ENCODE results near the gene MERTK.

Gene MERTK

GRCh38 chr2:112054847-112055729 is 156.7 kb downstream of the MERTK start, which contains the start of gene TMEM87B:
TSS of gene TMEM87B (plus strand) at chr2:112055269. CDS start at chr2:112055592, 323 bp downstream.
- Histone ChIP-seq H2BK5ac (ENCODE audit: low read depth, low read length, poor library complexity) (peak within 1 kb of the TSS; percentile 93), H3K4ac (ENCODE audit: low read depth, low read length) (peak within 1 kb of the TSS; percentile 95), H2AK5ac (ENCODE audit: low read length) (peak within 1 kb of the TSS; percentile 95), H3K14ac (ENCODE audit: low read length) (peak within 1 kb of the TSS; percentile 98), H2BK12ac (ENCODE audit: low read length) (peak within 1 kb of the TSS; percentile 76), H4K91ac (ENCODE audit: low read depth, low read length) (peak within 1 kb of the TSS; percentile 98), H3K79me1 (ENCODE audit: low read length) (peaks cover 12% of the 10 kb centered on the region), H3K9ac (ENCODE audit: low read length) (peak within 1 kb of the TSS; percentile 83), H3K36me3 (ENCODE audit: control insufficient read depth in 1 of 2, insufficient read depth in 2 of 2, low read length in 2 of 2) (peaks cover 0 to 3% of the 10 kb centered on the region in 2 experiments), H3K9me3 (ENCODE audit: insufficient read depth, low read depth, low read length) (no peaks in the 10 kb centered on the region), H3K79me2 (ENCODE audit: control insufficient read depth, insufficient read depth, low read length, poor library complexity) (peaks cover 10% of the 10 kb centered on the region), H4K8ac (ENCODE audit: low read depth, low read length) (peak within 1 kb of the TSS; percentile 94), H3K4me3 (ENCODE audit: low read depth, low read length) (peak within 1 kb of the TSS; percentile 91), H3K27me3 (ENCODE audit: insufficient read depth, low read length) (no peaks in the 10 kb centered on the region), H3K27ac (ENCODE audit: low read depth, low read length) (peak within 1 kb of the TSS; percentile 95), H2BK120ac (ENCODE audit: insufficient read depth, low read length, poor library complexity) (peak within 1 kb of the TSS; percentile 97), H3K4me1 (ENCODE audit: control insufficient read depth in 1 of 2, insufficient read depth in 2 of 2, low read length in 2 of 2) (peaks cover 3 to 9% of the 10 kb centered on the region in 2 experiments), H3K23ac (ENCODE audit: low read length) (no peak within 1 kb of the TSS), H4K12ac (ENCODE audit: low read depth, low read length) (peak within 1 kb of the TSS; percentile 98), H3K4me2 (ENCODE audit: low read length) (peak within 1 kb of the TSS; percentile 93), H2AFZ (ENCODE audit: insufficient read depth, low read length, poor library complexity) (peak within 1 kb of the TSS; percentile 95), H3K18ac (ENCODE audit: low read length) (peak within 1 kb of the TSS; percentile 97)
- WGBS (ENCODE audit: extremely low coverage, insufficient coverage, insufficient read length), result no CpG with 5 or more reads among the region's 90 CpGs
- peak; percentile 94 to 97 for DNase-seq

- H2BK12ac ChIP-seq (ENCODE audit: low read length), result peak overlapping the region; percentile 76
- WGBS (ENCODE audit: extremely low coverage, insufficient coverage, insufficient read length), result no CpG with 5 or more reads among the region's 42 CpGs
These were observed 157.6 kb downstream of the MERTK start for GRCh38 chr2:112055730-112056625.

GRCh38 chr2:112056626-112056987 is 158.2 kb downstream of the MERTK start:
- Histone ChIP-seq H2AFZ (ENCODE audit: insufficient read depth, low read length, poor library complexity) (no peak overlapping the region), H2BK5ac (ENCODE audit: low read depth, low read length, poor library complexity) (no peak overlapping the region), H4K91ac (ENCODE audit: low read depth, low read length) (no peak overlapping the region), H3K23ac (ENCODE audit: low read length) (no peak overlapping the region), H3K14ac (ENCODE audit: low read length) (no peak overlapping the region), H3K4me2 (ENCODE audit: low read length) (peak overlapping the region; percentile 93), H3K27me3 (ENCODE audit: insufficient read depth, low read length) (no peaks in the 10 kb centered on the region), H3K79me2 (ENCODE audit: control insufficient read depth, insufficient read depth, low read length, poor library complexity) (peaks cover 10% of the 10 kb centered on the region), H3K4me3 (ENCODE audit: low read depth, low read length) (no peak overlapping the region), H3K36me3 (ENCODE audit: control insufficient read depth in 1 of 2, insufficient read depth in 2 of 2, low read length in 2 of 2) (peaks cover 3% of the 10 kb centered on the region in 2 experiments), H4K8ac (ENCODE audit: low read depth, low read length) (no peak overlapping the region), H3K9me3 (ENCODE audit: insufficient read depth, low read depth, low read length) (no peaks in the 10 kb centered on the region), H2AK5ac (ENCODE audit: low read length) (no peak overlapping the region), H3K18ac (ENCODE audit: low read length) (no peak overlapping the region), H3K27ac (ENCODE audit: low read depth, low read length) (peak overlapping the region; percentile 94), H3K4ac (ENCODE audit: low read depth, low read length) (no peak overlapping the region), H2BK120ac (ENCODE audit: insufficient read depth, low read length, poor library complexity) (no peak overlapping the region), H3K4me1 (ENCODE audit: control insufficient read depth in 1 of 2, insufficient read depth in 2 of 2, low read length in 2 of 2) (peaks cover 3 to 9% of the 10 kb centered on the region in 2 experiments), H3K79me1 (ENCODE audit: low read length) (peaks cover 12% of the 10 kb centered on the region), H2BK12ac (ENCODE audit: low read length) (no peak overlapping the region), H3K9ac (ENCODE audit: low read length) (no peak overlapping the region), H4K12ac (ENCODE audit: low read depth, low read length) (no peak overlapping the region)
- no peak for DNase-seq
- WGBS (ENCODE audit: extremely low coverage, insufficient coverage, insufficient read length), result no CpG with 5 or more reads among the region's 3 CpGs

More at GRCh38 chr2:112055730-112056625, 157.6 kb downstream of the MERTK start:
- Histone ChIP-seq H3K23ac (ENCODE audit: low read length) (no peak overlapping the region), H2BK5ac (ENCODE audit: low read depth, low read length, poor library complexity) (peak overlapping the region; percentile 93), H2BK120ac (ENCODE audit: insufficient read depth, low read length, poor library complexity) (peak overlapping the region; percentile 97), H2AK5ac (ENCODE audit: low read length) (peak overlapping the region; percentile 95), H4K12ac (ENCODE audit: low read depth, low read length) (peak overlapping the region; percentile 98), H3K9me3 (ENCODE audit: insufficient read depth, low read depth, low read length) (no peaks in the 10 kb centered on the region), H3K36me3 (ENCODE audit: control insufficient read depth in 1 of 2, insufficient read depth in 2 of 2, low read length in 2 of 2) (peaks cover 3% of the 10 kb centered on the region in 2 experiments), H4K91ac (ENCODE audit: low read depth, low read length) (peak overlapping the region; percentile 98), H3K4me2 (ENCODE audit: low read length) (peak overlapping the region; percentile 93), H4K8ac (ENCODE audit: low read depth, low read length) (peak overlapping the region; percentile 94), H3K79me2 (ENCODE audit: control insufficient read depth, insufficient read depth, low read length, poor library complexity) (peaks cover 10% of the 10 kb centered on the region), H3K9ac (ENCODE audit: low read length) (peak overlapping the region; percentile 83), H3K27me3 (ENCODE audit: insufficient read depth, low read length) (no peaks in the 10 kb centered on the region), H3K4me1 (ENCODE audit: control insufficient read depth in 1 of 2, insufficient read depth in 2 of 2, low read length in 2 of 2) (peaks cover 3 to 9% of the 10 kb centered on the region in 2 experiments), H3K14ac (ENCODE audit: low read length) (peak overlapping the region; percentile 98), H3K27ac (ENCODE audit: low read depth, low read length) (peak overlapping the region; percentile 94), H2AFZ (ENCODE audit: insufficient read depth, low read length, poor library complexity) (peak overlapping the region; percentile 95), H3K4ac (ENCODE audit: low read depth, low read length) (peak overlapping the region; percentile 95), H3K18ac (ENCODE audit: low read length) (peak overlapping the region; percentile 97), H3K79me1 (ENCODE audit: low read length) (peaks cover 12% of the 10 kb centered on the region), H3K4me3 (ENCODE audit: low read depth, low read length) (peak overlapping the region; percentile 89)
- peak; percentile 64 to 69 for DNase-seq

- Histone ChIP-seq H2BK5ac (ENCODE audit: low read depth, low read length, poor library complexity) (no peak overlapping the region), H4K12ac (ENCODE audit: low read depth, low read length) (no peak overlapping the region), H3K36me3 (ENCODE audit: control insufficient read depth in 1 of 2, insufficient read depth in 2 of 2, low read length in 2 of 2) (peaks cover 8 to 15% of the 10 kb centered on the region in 2 experiments), H3K79me1 (ENCODE audit: low read length) (peaks cover 10% of the 10 kb centered on the region), H3K27me3 (ENCODE audit: insufficient read depth, low read length) (no peaks in the 10 kb centered on the region), H3K4ac (ENCODE audit: low read depth, low read length) (no peak overlapping the region), H2AK5ac (ENCODE audit: low read length) (no peak overlapping the region), H3K79me2 (ENCODE audit: control insufficient read depth, insufficient read depth, low read length, poor library complexity) (peaks cover 10% of the 10 kb centered on the region), H3K4me2 (ENCODE audit: low read length) (no peak overlapping the region), H4K91ac (ENCODE audit: low read depth, low read length) (no peak overlapping the region), H3K9ac (ENCODE audit: low read length) (no peak overlapping the region), H4K8ac (ENCODE audit: low read depth, low read length) (no peak overlapping the region), H3K14ac (ENCODE audit: low read length) (no peak overlapping the region), H3K27ac (ENCODE audit: low read depth, low read length) (no peak overlapping the region), H2BK120ac (ENCODE audit: insufficient read depth, low read length, poor library complexity) (no peak overlapping the region), H3K4me3 (ENCODE audit: low read depth, low read length) (no peak overlapping the region), H3K4me1 (ENCODE audit: control insufficient read depth in 1 of 2, insufficient read depth in 2 of 2, low read length in 2 of 2) (peaks cover 3 to 9% of the 10 kb centered on the region in 2 experiments), H3K23ac (ENCODE audit: low read length) (no peak overlapping the region), H2BK12ac (ENCODE audit: low read length) (no peak overlapping the region), H3K9me3 (ENCODE audit: insufficient read depth, low read depth, low read length) (no peaks in the 10 kb centered on the region), H2AFZ (ENCODE audit: insufficient read depth, low read length, poor library complexity) (no peak overlapping the region), H3K18ac (ENCODE audit: low read length) (no peak overlapping the region)
- no CpG with 5 or more reads among the region's 2 CpGs for WGBS (ENCODE audit: extremely low coverage, insufficient coverage, insufficient read length)
- no peak for DNase-seq
These were observed 161.3 kb downstream of the MERTK start for GRCh38 chr2:112059671-112060070.

Measured in trophoblast cell (in vitro differentiated cells and primary cell).